Thyroid gland (tissue), 4 donors: ENCODE measurements around the gene CARD11. TPM values are rescaled to one million over a fixed set of nuclear protein-coding genes. Genes with fewer than 3 reads are reported as not detected.

Experiments
- DNase-seq, 2 donors: peaks; one replicate each; pipeline ENCODE4 v3.0.0-alpha.2; 2019
- H3K27ac ChIP-seq, 3 donors: fragments of 200-600 bp; sonication (generic); 1 replicate in 2 of 3; 2 replicates in 1 of 3; pipeline ENCODE4 v1.5.1; 2016 to 2019; ENCODE audit warnings: mild to moderate bottlenecking in 1 of 3, moderate library complexity in 1 of 3
- H3K27me3 ChIP-seq: fragments of 200-600 bp; sonication (generic); one replicate; pipeline ENCODE4 v1.5.1; 2019
- H3K36me3 ChIP-seq, 2 donors: fragments of 200-600 bp; sonication (generic); one replicate each; pipeline ENCODE4 v1.5.1; 2016 to 2019
- H3K4me1 ChIP-seq, 2 donors: fragments of 200-600 bp; sonication (generic); one replicate each; pipeline ENCODE4 v1.5.1; 2017 to 2019
- H3K4me3 ChIP-seq, 3 donors: fragments of 200-600 bp; sonication (generic); replicated peaks in 1 of 3; 1 replicate in 2 of 3; 2 replicates in 1 of 3; pipeline ENCODE4 v1.5.1; 2016; ENCODE audit warnings: mild to moderate bottlenecking in 1 of 3
- H3K9me3 ChIP-seq: fragments of 200-600 bp; sonication (generic); one replicate; pipeline ENCODE4 v1.5.1; 2017
- CTCF ChIP-seq, 6 experiments: fragments of 200-600 bp in 3 of 6; fragments of 450-650 bp in 3 of 6; sonication (generic) in 3 of 6; IDR thresholded peaks; one replicate each; pipeline ENCODE4 v1.5.1; 2016 to 2019; ENCODE audit warnings: antibody characterized with exemption in 6 of 6, mild to moderate bottlenecking in 2 of 6, inconsistent platforms in 1 of 6, moderate library complexity in 1 of 6
- POLR2A ChIP-seq, 2 donors: fragments of 450-650 bp; IDR thresholded peaks; one replicate each; pipeline ENCODE4 v1.6.1; 2017; ENCODE audit warnings: antibody characterized with exemption in 2 of 2, mild to moderate bottlenecking in 2 of 2, moderate library complexity in 1 of 2
- WGBS, 2 donors: methylation state at CpG; one replicate each; pipeline ENCODE4 v1.1.5; 2017; 5-methylcytosine and 5-hydroxymethylcytosine counted together
- intact Hi-C: fragments of 100-400 bp; cut with DNase I; formaldehyde crosslinking; loops from one replicate; pipeline ENCODE4 v1.15.1; 2023
- total RNA-seq, 4 donors: library from RNA; depleted of rRNA; stranded (reverse); fragments of >200 nt; gene quantifications; one replicate each; pipeline ENCODE4 v1.2.3, GENCODE V29; 2016

Gene CARD11
- total RNA-seq, 4 donors from 2014 or later, result 0.45 to 7.7 (median 1.9) TPM

DNA sequence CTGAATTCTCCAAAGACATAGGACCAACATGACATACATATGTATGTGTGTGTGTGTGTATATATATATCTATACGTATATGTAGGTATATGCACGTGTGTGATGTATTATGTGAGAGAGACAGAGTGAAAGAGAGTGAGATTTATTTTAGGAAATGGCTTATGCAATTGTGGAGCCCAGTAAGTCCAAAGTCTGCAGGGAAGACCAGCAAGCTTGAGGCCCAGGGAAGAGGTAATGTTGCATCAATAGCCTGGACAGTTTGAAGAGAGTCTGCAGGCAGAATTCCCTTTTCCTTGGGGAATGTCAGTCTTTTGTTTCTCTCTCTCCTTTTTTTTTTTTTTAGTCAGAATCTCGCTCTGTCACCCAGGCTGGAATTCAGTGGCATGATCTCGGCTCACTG lies 33.0 kb upstream of the CARD11 start:
- no peaks in the 10 kb centered on the region for H3K4me1 ChIP-seq
- no peaks in the 10 kb centered on the region for H3K36me3 ChIP-seq
- no peak overlapping the region for H3K4me3 ChIP-seq
- intact Hi-C loops, result no loop called here
- no peaks in the 10 kb centered on the region for H3K9me3 ChIP-seq
- TF ChIP-seq POLR2A (IDR thresholded peaks at IDR 0.05) (no peak), CTCF (IDR thresholded peaks at IDR 0.05) (no peak)
- no peak overlapping the region for H3K27ac ChIP-seq
- WGBS, 2 donors, result 86 to 89% methylated on average over 4 of the region's 4 CpGs
- DNase-seq, result no peak
- H3K27me3 ChIP-seq, result no peaks in the 10 kb centered on the region

DNA sequence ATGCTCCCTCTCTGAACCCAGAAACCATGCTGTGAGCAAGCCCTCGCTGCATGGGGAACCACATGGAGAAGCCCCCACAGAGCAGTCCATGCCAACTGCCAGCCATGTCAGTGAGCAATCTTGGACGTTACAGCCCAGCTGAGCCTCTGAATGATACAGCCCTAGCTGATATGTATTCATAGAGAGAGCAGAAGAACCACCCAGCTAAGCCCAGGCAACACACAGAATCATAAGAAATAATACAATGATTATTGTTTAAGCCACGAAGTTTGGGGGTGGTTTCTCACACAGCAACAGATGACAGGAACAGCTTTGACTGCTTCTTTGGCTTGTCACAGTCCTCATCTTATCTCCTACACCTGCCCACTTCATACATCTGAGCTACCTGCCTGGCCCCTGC lies 32.5 kb upstream of the CARD11 start:
- intact Hi-C loops, result no loop called here
- WGBS, 2 donors, result 82 to 88% methylated on average over 3 of the region's 3 CpGs
- TF ChIP-seq POLR2A (IDR thresholded peaks at IDR 0.05) (no peak), CTCF (IDR thresholded peaks at IDR 0.05) (no peak)
- Histone ChIP-seq H3K4me3 (no peak overlapping the region), H3K36me3 (no peaks in the 10 kb centered on the region), H3K9me3 (no peaks in the 10 kb centered on the region), H3K27ac (no peak overlapping the region), H3K27me3 (no peaks in the 10 kb centered on the region), H3K4me1 (no peaks in the 10 kb centered on the region)
- DNase-seq, result no peak

GRCh38 chr7:3075441-3075840 lies 31.8 kb upstream of the CARD11 start:
- TF ChIP-seq CTCF (IDR thresholded peaks at IDR 0.05), result no peak
- TF ChIP-seq POLR2A (IDR thresholded peaks at IDR 0.05), result no peak
- no peak for DNase-seq
- no peaks in the 10 kb centered on the region for H3K36me3 ChIP-seq
- H3K4me3 ChIP-seq, result no peak overlapping the region
- no peak overlapping the region for H3K27ac ChIP-seq
- no peaks in the 10 kb centered on the region for H3K27me3 ChIP-seq
- no peaks in the 10 kb centered on the region for H3K9me3 ChIP-seq
- H3K4me1 ChIP-seq, result no peaks in the 10 kb centered on the region
- WGBS, 2 donors, result 82 to 87% methylated on average over 4 of the region's 4 CpGs
- intact Hi-C loops, result no loop called here

GRCh38 chr7:3074459-3074821 lies 30.8 kb upstream of the CARD11 start:
- DNase-seq, result no peak
- intact Hi-C loops, result no loop called here
- H3K4me1 ChIP-seq, result no peaks in the 10 kb centered on the region
- no peak overlapping the region for H3K27ac ChIP-seq
- no peak overlapping the region for H3K4me3 ChIP-seq
- WGBS, 2 donors, result 66 to 85% methylated on average over 4 of the region's 4 CpGs
- H3K9me3 ChIP-seq, result no peaks in the 10 kb centered on the region
- H3K36me3 ChIP-seq, result no peaks in the 10 kb centered on the region
- no peak for TF ChIP-seq POLR2A (IDR thresholded peaks at IDR 0.05)
- TF ChIP-seq CTCF (IDR thresholded peaks at IDR 0.05), result no peak
- H3K27me3 ChIP-seq, result no peaks in the 10 kb centered on the region

GRCh38 chr7:3073763-3074458 lies 30.2 kb upstream of the CARD11 start:
- intact Hi-C loops, result no loop called here
- Histone ChIP-seq H3K4me3 (no peak overlapping the region), H3K36me3 (no peaks in the 10 kb centered on the region), H3K9me3 (no peaks in the 10 kb centered on the region), H3K4me1 (no peaks in the 10 kb centered on the region), H3K27ac (no peak overlapping the region), H3K27me3 (no peaks in the 10 kb centered on the region)
- 79 to 82% methylated on average over 6 of the region's 6 CpGs for WGBS, 2 donors
- TF ChIP-seq POLR2A (IDR thresholded peaks at IDR 0.05), result no peak
- no peak for TF ChIP-seq CTCF (IDR thresholded peaks at IDR 0.05)
- no peak for DNase-seq
